Caco-2 (cell line): ENCODE data around the gene SCTR. TPM values are rescaled to one million over a fixed set of nuclear protein-coding genes. Genes with fewer than 3 reads are reported as not detected.

Experiments used
- BruUV-seq: library from RNA; stranded (reverse); fragments of 400-500 nt; replicated peaks from 2 replicates; lab custom pipeline; 2021; lab: Mats Ljungman, UMichigan
- CTCF ChIA-PET: fragments of 300-600 bp; sonication (Branson Sonifier 250); formaldehyde crosslinking; loops from one replicate; lab custom pipeline; 2022; ENCODE audit warnings: antibody characterized with exemption; lab: Charles Lee
- POLR2A ChIA-PET: fragments of 300-600 bp; sonication (Branson Sonifier 250); formaldehyde crosslinking; loops from one replicate; lab custom pipeline; 2022; ENCODE audit warnings: antibody characterized with exemption; lab: Charles Lee
- DNase-seq, 2 experiments: peaks; one replicate each; pipeline versions ENCODE4 v3.0.0 to v3.0.0-alpha.2; 2020 to 2022
- H3K27me3 ChIP-seq: replicated peaks from 2 replicates; pipeline ENCODE4 v1.6.0; 2011; ENCODE audit warnings: low read length; ENCODE audit not compliant: control insufficient read depth, insufficient read depth
- H3K36me3 ChIP-seq: 2 replicates; pipeline ENCODE4 v1.5.1; 2011; ENCODE audit warnings: low read length; ENCODE audit not compliant: control insufficient read depth, insufficient read depth
- H3K4me1 ChIP-seq: fragments of 250-450 bp; sonication (Bioruptor Pico); 2 replicates; pipeline ENCODE4 v1.5.1; 2020; ENCODE audit warnings: mild to moderate bottlenecking
- H3K4me3 ChIP-seq: 2 replicates; pipeline ENCODE4 v1.5.1; 2011; ENCODE audit warnings: low read depth, mild to moderate bottlenecking, control low read depth, low read length
- H3K9me3 ChIP-seq: fragments of 250-450 bp; sonication (Bioruptor Pico); 2 replicates; pipeline ENCODE4 v1.5.1; 2020; ENCODE audit warnings: mild to moderate bottlenecking, moderate library complexity
- H3K27ac Mint-ChIP-seq: one replicate; pipeline ENCODE4 v1.8.0; 2022; ENCODE audit warnings: mixed read lengths; ENCODE audit not compliant: unreplicated experiment
- H3K27me3 Mint-ChIP-seq: one replicate; pipeline ENCODE4 v1.8.0; 2022; ENCODE audit warnings: mixed read lengths; ENCODE audit not compliant: insufficient read depth, unreplicated experiment
- H3K36me3 Mint-ChIP-seq: one replicate; pipeline ENCODE4 v1.8.0; 2022; ENCODE audit warnings: mild to moderate bottlenecking, mixed read lengths; ENCODE audit not compliant: insufficient read depth, unreplicated experiment
- H3K4me1 Mint-ChIP-seq: one replicate; pipeline ENCODE4 v1.8.0; 2022; ENCODE audit warnings: low read depth, mixed read lengths; ENCODE audit not compliant: unreplicated experiment
- H3K4me3 Mint-ChIP-seq: one replicate; pipeline ENCODE4 v1.8.0; 2022; ENCODE audit warnings: mild to moderate bottlenecking, moderate library complexity, mixed read lengths; ENCODE audit not compliant: unreplicated experiment
- H3K9me3 Mint-ChIP-seq: one replicate; pipeline ENCODE4 v1.8.0; 2022; ENCODE audit warnings: mixed read lengths; ENCODE audit not compliant: unreplicated experiment
- intact Hi-C: fragments of 100-400 bp; cut with micrococcal nuclease; formaldehyde crosslinking; loops from one replicate; pipeline ENCODE4 v1.10.0; 2022; ENCODE audit not compliant: unreplicated experiment
- total RNA-seq: library from RNA; stranded (reverse); gene quantifications from 2 replicates; pipeline ENCODE4 v1.2.3, GENCODE V29; 2022
- TF ChIP-seq, protein P1 (sequence below), 2 experiments: fragments of 200-600 bp in 1 of 2; IDR thresholded peaks; 1 replicate in 1 of 2; 2 replicates in 1 of 2; pipeline versions ENCODE4 v1.5.1 to v1.8.0; 2011 to 2022; ENCODE audit warnings: antibody characterized with exemption in 1 of 2, control low read depth in 1 of 2, inconsistent platforms in 1 of 2, low read depth in 1 of 2, low read length in 1 of 2, mild to moderate bottlenecking in 1 of 2, moderate library complexity in 1 of 2; ENCODE audit not compliant: insufficient read depth in 1 of 2, severe bottlenecking in 1 of 2, unreplicated experiment in 1 of 2

The SCTR gene
- total RNA-seq, 1 experiment from 2014 or later, result not detected

DNA sequence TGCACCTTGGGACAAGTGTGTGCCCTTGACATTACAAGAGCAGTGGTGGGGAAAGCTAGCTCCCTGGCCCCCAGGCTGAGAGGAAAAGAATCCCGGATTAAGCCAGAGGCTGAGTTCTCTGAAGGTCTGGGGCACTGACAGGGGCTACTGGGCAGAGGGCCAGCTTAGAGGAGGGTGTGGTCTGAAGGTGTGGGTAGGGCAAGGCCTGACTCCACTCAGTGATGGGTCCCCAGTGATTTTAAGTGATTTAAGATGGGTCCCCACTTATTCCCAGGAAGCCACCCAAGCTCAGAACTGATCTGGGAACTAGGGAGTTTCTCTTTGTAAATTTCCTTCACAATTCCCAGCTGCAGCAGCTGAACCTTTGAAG, 83.8 kb downstream of the SCTR start:
- CTCF ChIA-PET, result no interaction called here
- no peak overlapping the region for H3K4me3 ChIP-seq

DNA sequence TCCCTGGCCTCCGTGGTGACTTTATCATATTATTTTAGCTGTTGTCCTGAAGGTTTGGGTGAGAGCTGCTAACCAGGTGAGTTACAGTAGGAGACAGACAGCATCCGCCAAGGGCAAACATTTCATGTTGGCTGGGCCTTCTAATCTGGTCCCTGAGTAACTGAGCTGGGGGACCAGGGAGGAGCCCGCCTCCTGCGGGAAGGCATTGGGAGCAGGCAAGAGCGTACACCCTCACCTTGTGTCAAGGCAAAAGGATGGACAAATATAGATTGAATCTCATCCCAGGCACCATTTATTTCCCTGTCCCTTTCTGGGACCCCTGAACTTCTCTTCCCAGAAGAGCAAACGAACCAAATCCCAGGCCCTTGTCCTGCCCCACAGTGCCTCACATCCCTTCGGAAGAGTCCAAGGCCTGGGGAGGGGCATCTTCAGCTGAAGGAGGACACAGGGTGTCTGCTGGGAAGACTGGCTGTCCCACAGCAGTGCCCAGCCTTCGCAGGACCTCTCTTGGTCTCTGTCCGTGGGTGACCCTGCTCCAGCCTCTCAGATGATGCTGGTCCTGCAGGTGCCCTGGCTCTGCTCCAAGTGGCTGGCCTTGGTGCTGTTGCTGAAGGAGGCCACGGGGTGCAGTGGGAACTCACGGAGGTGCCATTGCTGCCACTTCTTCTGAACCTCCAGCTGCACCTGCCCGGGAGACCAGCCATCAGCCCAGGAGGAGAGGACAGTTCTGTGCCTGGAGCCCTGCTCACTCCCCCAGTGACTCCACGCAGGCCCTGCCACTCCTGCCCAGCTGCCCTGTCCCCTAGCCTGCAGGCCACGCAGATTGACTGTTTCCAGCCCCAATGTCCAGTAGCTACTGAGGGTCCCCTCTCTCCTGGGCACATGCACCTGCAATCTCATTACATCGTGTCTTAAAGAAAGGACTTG, 84.4 kb downstream of the SCTR start:
- TF ChIP-seq, protein P1, sequence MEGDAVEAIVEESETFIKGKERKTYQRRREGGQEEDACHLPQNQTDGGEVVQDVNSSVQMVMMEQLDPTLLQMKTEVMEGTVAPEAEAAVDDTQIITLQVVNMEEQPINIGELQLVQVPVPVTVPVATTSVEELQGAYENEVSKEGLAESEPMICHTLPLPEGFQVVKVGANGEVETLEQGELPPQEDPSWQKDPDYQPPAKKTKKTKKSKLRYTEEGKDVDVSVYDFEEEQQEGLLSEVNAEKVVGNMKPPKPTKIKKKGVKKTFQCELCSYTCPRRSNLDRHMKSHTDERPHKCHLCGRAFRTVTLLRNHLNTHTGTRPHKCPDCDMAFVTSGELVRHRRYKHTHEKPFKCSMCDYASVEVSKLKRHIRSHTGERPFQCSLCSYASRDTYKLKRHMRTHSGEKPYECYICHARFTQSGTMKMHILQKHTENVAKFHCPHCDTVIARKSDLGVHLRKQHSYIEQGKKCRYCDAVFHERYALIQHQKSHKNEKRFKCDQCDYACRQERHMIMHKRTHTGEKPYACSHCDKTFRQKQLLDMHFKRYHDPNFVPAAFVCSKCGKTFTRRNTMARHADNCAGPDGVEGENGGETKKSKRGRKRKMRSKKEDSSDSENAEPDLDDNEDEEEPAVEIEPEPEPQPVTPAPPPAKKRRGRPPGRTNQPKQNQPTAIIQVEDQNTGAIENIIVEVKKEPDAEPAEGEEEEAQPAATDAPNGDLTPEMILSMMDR (IDR thresholded peaks at IDR 0.05; ENCODE audit: insufficient read depth in 1 of 2, low read depth in 1 of 2, low read length in 1 of 2, severe bottlenecking in 1 of 2, unreplicated experiment in 1 of 2), result no peak
- H3K27me3 ChIP-seq, result no peaks in the 10 kb centered on the region
- H3K27me3 Mint-ChIP-seq, result no peaks in the 10 kb centered on the region
- DNase-seq, result no peak
- peaks cover 18% of the 10 kb centered on the region for H3K36me3 Mint-ChIP-seq
- no TSS peak for BruUV-seq
- ChIA-PET CTCF (no interaction called here), POLR2A (no interaction called here)
- H3K4me1 Mint-ChIP-seq, result peaks cover 21% of the 10 kb centered on the region
- intact Hi-C loops, result no loop called here
- H3K27ac Mint-ChIP-seq, result no peak overlapping the region
- no peaks in the 10 kb centered on the region for H3K9me3 Mint-ChIP-seq
- no peak overlapping the region for H3K4me3 Mint-ChIP-seq
- no peak overlapping the region for H3K4me3 ChIP-seq
- peaks cover 24% of the 10 kb centered on the region for H3K4me1 ChIP-seq
- H3K9me3 ChIP-seq, result no peaks in the 10 kb centered on the region
- peaks cover 2% of the 10 kb centered on the region; the same call in 1 of the 2 replicates for H3K36me3 ChIP-seq

More for the DNA sequence above, 83.8 kb downstream of the SCTR start:
- no peak overlapping the region for H3K27ac Mint-ChIP-seq
- peaks cover 18% of the 10 kb centered on the region for H3K36me3 Mint-ChIP-seq
- H3K4me1 ChIP-seq, result peaks cover 18% of the 10 kb centered on the region
- H3K9me3 Mint-ChIP-seq, result no peaks in the 10 kb centered on the region
- intact Hi-C loops, result no loop called here
- no peak overlapping the region for H3K4me3 Mint-ChIP-seq
- peaks cover 16% of the 10 kb centered on the region for H3K4me1 Mint-ChIP-seq
- peaks cover 2% of the 10 kb centered on the region; the same call in 1 of the 2 replicates for H3K36me3 ChIP-seq
- no TSS peak for BruUV-seq
- POLR2A ChIA-PET, result no interaction called here
- no peaks in the 10 kb centered on the region for H3K27me3 Mint-ChIP-seq
- no peak for DNase-seq
- no peaks in the 10 kb centered on the region for H3K9me3 ChIP-seq
- TF ChIP-seq, protein P1 (IDR thresholded peaks at IDR 0.05; ENCODE audit: insufficient read depth in 1 of 2, low read depth in 1 of 2, low read length in 1 of 2, severe bottlenecking in 1 of 2, unreplicated experiment in 1 of 2), result no peak
- no peaks in the 10 kb centered on the region for H3K27me3 ChIP-seq

DNA sequence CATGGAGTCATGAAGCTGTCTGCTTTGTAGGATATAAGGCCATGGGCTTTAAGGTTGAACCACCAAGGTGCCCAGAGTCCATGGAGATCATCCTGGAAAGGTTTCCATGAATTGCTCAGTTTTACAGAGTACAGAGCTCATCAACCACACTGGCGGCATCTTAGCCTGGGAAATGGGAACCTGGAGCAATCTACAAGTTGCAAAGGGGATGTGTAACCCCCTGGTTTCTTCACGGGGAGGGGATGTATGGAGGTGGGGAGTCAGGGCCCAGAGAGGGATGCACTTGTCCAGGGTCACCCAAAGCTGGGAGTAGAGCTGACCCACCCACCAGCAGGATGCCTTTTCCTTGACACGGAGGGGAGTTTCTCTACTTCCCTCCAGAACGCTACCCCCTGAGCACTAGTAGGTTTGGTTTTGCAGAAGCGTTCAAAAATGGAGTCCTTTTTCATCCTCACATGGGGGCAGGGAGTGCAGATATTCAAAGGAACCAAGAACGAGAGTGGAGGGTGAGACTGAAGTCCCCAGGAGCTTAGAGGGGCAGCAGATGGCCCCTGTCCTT, 85.5 kb downstream of the SCTR start:
- TF ChIP-seq, protein P1 (IDR thresholded peaks at IDR 0.05; ENCODE audit: insufficient read depth in 1 of 2, low read depth in 1 of 2, low read length in 1 of 2, severe bottlenecking in 1 of 2, unreplicated experiment in 1 of 2), result no peak
- Mint-ChIP-seq H3K27ac (no peak overlapping the region), H3K9me3 (no peaks in the 10 kb centered on the region), H3K4me3 (no peak overlapping the region), H3K27me3 (no peaks in the 10 kb centered on the region), H3K36me3 (peaks cover 18% of the 10 kb centered on the region), H3K4me1 (peaks cover 27% of the 10 kb centered on the region)
- ChIA-PET POLR2A (no interaction called here), CTCF (no interaction called here)
- intact Hi-C loops, result no loop called here
- H3K4me3 ChIP-seq, result no peak overlapping the region
- no TSS peak for BruUV-seq
- DNase-seq, result no peak
- H3K9me3 ChIP-seq, result no peaks in the 10 kb centered on the region
- H3K36me3 ChIP-seq, result peaks cover 2% of the 10 kb centered on the region; the same call in 1 of the 2 replicates
- peaks cover 34% of the 10 kb centered on the region for H3K4me1 ChIP-seq
- H3K27me3 ChIP-seq, result no peaks in the 10 kb centered on the region
